Stimulated activated CD4-positive, alpha-beta T cell treated with anti-CD3 and anti-CD28 coated beads, Interleukin-4, amount 100 ng/mL, for 48 hours (primary cell): ENCODE results near the gene PLSCR1.

Source experiments
- DNase-seq, 2 donors: peaks; one replicate each; pipeline ENCODE4 v3.0.0-alpha.2; 2020; ENCODE audit warnings: low read depth in 2 of 2

The PLSCR1 gene, protein sequence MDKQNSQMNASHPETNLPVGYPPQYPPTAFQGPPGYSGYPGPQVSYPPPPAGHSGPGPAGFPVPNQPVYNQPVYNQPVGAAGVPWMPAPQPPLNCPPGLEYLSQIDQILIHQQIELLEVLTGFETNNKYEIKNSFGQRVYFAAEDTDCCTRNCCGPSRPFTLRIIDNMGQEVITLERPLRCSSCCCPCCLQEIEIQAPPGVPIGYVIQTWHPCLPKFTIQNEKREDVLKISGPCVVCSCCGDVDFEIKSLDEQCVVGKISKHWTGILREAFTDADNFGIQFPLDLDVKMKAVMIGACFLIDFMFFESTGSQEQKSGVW

DNA sequence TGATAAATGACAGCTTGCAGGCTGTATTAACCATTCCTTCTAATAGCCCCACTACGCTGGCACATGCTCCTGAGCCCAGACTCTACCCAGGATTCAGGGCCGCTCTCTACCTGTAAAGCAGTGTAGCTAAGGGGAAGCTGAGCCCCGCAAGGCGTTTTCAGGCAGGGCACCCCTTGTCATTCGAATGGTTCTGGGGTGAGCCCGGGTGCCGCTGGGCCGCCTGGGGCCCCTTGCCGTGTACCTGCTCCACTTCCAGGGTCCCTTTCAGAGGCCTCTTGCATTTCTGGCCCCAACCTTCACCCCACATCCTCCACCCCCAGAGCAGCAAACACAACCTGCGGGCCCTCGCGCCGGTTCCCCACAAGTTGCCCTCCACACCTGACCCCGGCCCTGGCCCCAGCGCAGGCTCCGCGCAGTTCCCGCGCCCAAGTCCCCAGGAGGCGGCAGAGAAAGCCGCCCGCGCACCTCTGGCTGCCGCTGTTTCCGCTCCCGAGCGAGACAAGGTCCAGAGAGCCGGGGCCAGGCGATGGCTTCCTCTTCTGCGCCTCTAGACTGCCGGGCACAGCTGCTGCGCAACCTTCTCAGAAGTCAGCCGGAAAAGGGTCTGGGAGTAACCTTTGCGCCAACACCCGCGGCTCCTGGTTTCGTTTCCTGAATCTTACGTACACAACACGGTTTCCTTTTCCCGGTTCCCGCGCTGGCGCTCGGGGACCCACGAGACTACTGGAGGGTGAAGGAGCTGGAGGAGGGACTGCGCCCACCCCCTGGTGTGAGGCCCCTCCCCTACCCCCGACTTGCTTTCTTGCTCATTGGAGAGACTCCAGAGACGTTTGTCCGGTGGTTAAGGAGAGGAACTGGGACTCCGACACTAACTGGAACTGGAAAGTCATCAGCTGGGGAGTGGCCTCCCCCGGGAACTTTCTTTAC, at the start of gene PLSCR1:
Gene PLSCR1 (minus strand): TSS at position 606 of the 927 bp plus-strand sequence. CDS start 8,055 bp downstream, outside the sequence.
- DNase-seq: peak; percentile 69 to 78

DNA sequence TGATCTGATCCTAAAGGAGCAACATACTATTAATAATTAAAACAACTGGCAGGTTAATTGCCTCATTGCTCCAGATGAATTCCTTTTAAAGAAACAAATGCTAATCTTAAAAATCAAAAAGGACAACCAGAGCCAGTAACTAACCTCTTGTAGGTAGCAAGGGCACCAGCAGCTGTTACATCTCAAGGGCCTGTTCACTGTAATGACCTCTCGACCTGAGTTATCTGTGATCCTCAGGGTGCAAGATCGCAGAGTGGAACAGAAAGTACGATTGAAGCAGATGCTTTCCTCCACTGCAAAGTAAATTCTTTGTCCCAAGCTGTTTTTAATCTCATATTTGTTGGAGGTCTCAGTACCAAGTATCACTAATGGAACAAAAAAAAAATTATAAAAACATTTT, 49.4 kb upstream of the PLSCR1 start:
- DNase-seq: no peak

DNA sequence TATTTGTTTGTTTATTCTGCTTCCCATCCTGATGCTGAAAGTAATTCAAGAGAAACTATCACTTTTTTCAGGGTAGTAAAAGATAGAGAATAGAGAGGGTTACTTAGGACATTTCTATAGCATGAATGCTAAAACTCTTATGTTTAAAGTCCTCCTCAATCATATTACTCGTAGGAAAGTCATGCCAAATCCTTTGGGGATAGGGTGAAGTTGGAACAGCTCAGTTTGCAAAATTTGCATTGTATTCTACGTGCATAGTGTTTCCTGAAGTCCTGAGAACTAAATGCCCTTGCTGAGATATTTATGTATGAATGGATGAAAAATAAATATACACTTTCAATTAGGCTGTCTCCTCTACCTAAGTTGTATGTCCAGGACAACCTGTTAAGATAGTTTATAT, 46.1 kb upstream of the PLSCR1 start:
- no peak for DNase-seq

DNA sequence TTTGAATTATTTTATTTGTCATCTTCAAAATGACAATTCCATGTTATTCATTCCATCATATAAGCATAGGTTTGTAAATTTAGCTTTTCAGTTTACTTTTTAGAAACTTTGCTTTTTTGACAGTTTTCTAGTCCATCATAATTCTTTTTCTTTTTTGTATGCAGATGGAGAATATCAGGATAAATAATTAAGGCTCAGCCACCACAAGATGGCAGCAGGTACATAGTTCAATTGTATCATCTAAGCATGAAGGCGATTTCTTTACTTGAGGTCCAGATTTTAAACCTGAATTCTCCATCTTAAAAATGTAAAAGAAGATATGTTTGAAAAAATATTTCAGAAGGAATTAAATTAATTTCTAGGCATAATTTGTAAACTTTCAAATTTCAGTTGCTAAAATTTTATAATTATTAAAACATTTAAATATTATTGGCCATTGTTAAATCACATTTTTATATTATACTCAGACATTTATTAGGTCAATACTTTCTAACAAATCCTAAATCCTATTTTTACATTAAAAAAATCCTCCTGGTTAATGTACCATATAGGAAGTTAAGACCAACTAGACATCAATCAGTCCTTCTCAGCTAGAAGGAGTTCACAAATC, 45.6 kb upstream of the PLSCR1 start:
- peak in 1 of 2 donors; percentile 3 for DNase-seq

DNA sequence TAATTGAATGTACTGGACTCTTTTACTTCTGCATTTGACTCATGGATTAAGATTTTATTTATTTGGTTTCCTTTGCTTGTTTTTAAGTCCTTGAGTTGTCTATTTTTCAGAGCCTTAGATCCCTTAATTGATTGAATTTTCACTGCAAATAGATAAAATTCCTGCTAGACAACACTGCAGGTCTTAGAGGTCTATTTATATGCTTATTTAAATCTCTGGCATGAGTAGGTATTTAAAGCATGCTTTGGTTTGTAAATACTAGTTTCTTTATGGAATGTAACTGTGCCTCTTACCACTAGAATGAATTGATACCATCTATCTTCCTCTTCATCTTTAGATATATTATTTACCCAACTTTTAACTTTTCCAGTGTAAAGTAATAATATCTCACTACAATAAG, 40.7 kb upstream of the PLSCR1 start:
- no peak for DNase-seq

DNA sequence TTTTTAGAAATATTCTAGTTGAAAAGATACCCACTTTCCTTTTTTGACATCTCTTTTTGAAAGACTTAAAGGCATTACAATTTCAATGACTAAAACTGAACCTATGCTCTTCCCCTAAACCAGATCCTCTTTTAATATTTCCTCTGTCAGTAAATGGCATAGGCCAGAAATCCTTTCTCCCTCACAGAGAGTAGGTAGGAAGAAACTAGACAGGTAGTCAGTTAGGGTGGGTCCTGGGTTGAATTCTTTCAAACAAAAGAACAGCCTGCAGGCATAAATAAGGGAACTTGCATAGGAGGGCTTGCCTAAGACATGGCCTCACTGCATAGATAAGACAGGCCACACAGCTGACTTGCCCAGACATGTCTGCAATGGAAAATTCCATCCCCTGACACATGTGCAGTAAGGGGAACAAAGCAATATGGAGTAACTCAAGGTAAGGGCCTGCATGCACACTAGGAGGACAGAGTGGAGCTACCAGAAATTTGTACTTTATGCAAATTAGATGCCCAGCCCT, 37.6 kb upstream of the PLSCR1 start:
- no peak for DNase-seq

DNA sequence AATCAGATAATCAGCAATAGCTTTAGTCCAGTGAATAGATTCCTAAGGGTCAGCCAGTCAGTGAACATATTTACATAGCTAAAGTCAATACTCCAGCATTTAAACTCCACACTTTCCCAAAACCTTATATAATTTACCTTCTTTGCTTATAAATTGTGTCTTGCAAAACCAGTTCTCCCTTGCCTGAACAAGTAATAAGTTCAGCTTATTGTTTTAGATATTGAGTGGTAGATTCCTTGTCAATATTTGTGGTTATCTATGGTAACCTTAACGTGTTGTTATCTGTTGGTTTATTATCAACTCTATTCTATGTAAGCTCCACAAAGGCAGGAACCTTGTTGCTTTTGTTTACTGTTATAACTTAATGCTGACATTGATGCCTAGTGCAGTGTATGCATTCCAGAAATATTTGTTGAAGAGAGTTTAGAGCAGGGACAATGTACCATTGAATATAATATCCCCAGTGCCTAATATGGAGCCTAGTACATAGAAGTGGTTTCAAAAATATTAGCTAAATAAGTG, 36.7 kb upstream of the PLSCR1 start:
- no peak for DNase-seq

GRCh38 chr3:146577662-146578061, 33.3 kb upstream of the PLSCR1 start:
- peak in 1 of 2 donors; percentile 7 for DNase-seq

GRCh38 chr3:146575636-146576035, 31.2 kb upstream of the PLSCR1 start:
- no peak for DNase-seq

GRCh38 chr3:146574173-146574572, 29.8 kb upstream of the PLSCR1 start:
- no peak for DNase-seq

DNA sequence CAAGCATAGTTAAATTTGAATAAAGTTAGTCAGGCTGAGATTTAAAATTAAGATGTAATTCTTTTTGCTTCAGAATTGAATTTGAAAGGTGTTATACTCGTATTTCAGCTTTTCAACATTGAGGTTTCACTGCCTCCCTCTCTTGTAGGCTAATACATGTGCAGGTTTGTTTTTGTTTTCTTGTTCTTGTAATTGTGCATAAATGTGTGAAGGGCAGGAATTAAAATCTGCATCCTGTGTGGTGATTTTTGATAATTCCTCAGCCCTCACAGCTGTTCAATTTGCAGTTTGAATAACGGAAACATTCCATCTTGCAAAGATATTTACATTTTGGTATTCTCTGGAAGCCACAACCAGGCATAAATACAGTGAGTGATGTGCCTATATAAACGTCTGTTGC, 24.9 kb upstream of the PLSCR1 start:
- no peak for DNase-seq

DNA sequence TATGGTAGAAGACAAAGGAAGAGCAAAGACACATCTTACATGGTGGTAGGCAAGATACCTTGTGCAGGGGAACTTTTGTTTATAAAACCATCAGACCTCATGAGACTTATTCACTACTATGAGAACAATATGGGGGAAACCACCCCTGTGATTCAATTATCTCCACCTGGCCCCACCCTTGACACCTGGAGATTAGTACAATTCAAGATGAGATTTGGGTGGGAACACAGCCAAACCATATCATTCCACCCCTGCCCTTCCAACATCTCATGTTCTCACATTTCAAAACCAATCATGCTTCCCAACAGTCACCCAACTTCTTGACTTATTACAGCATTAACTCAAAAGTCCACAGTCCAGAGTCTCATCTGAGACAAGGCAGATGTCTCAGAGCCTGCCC, 21.7 kb upstream of the PLSCR1 start:
- DNase-seq: no peak

- DNase-seq: no peak
Measured at GRCh38 chr3:146561879-146562278, 17.5 kb upstream of the PLSCR1 start.

DNA sequence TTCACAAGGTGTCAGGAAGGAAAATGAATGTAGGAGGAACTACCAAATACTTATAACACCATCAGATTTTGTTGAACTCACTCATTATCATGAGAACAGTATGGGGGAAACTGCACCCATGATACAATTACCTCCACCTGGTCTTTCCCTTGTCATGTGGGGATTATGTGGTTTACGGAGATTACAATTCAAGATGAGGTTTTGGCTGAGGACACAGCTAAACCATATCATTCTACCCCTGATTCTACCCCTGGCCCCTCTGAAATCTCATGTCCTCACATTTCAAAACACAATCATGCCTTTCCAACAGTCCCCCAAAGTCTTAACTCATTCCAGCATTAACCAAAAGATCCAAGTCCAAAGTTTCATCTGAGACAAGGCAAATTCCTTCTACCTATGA, 17.1 kb upstream of the PLSCR1 start:
- DNase-seq: no peak

GRCh38 chr3:146560678-146561077, 16.3 kb upstream of the PLSCR1 start:
- no peak for DNase-seq

GRCh38 chr3:146559388-146559787, 15.0 kb upstream of the PLSCR1 start:
- no peak for DNase-seq

GRCh38 chr3:146558781-146559180, 14.4 kb upstream of the PLSCR1 start:
- no peak for DNase-seq

- DNase-seq: no peak
Measured at GRCh38 chr3:146557745-146558144, 13.3 kb upstream of the PLSCR1 start.

DNA sequence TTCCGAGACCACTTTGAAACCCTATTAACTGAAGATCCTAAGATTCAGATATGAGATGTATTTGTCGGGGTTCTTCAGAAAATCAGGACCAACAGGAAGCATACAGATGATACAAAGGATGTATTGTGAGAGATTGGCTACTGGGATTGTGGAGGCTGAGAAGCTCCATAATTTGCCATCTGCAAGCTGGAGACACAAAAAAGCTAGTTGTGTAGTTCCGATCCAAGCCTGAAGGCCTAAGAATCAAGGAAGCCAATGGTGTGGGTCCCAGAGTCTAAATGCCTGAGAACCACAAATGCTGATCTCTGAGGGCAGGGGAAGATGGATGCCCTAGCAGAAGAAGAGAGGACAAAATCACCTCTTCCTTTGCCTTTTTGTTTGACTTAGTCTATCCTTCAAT, 10.9 kb upstream of the PLSCR1 start:
- DNase-seq: no peak

DNA sequence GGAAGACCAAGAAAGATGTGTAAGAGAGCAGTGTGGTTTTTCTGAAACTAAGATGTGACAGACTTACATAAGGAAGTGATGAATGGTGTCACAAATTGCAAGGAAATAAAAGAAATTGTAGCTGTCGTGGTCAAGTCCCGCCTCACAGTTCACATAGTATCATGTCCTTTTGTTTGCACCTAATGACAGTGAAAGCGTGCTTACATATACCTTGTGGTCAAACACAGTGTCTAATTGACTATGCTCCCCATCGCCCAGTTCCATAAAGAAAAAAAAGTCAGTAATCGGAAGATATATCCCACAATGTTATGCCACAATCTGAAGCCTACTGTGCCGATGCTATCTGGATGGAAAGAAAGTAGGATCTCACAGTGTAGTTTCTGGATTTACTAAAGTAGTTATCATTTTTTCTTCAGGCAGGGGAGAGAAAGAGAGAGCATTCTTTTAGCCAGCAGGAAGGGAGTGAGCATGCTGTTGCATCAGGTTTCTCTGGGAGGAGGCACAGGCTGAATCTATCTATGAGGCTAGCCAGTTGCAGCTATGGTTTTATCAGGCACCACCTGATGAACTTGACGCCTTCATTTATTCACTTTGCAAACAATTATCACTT, 9.8 kb upstream of the PLSCR1 start:
- DNase-seq: no peak

DNA sequence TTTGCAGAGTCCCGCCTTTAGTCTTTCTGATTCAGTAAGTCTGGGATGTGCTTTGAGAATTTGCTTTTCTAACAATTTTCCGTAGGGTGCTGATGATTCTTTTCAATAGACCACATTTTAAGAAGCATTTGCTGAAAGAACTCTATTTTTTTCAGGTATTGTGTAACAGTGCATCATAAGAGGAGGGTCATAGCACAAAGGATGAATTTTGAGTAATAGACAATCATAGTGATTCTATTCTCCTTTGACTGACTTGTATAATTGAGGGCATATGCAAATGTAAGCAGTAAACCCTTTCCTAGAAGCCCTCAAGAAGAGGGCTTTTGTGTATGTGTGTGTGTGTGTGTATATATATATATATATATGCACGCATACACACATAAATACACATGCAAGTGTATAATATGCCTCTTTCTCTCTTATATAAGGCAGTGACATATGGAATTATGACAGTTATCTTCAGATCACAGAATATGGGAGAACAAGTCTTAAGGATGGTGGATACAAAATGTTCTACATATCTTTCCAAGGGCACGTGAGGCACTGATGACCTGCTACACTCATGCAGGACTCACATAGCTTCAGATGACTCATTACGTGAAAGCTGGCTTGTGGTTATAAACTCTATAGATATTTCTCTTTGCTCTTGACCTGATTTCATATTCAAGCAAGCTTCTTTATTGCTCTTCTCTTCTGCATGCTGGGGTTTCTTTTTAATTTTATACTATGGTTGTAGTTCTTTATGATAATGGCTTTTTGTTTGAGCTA, 6.5 kb upstream of the PLSCR1 start:
- DNase-seq: no peak
